GM23338 (cell line): ENCODE measurements around the gene PIGN. TPM values are rescaled to one million over a fixed set of nuclear protein-coding genes. Genes with fewer than 3 reads are reported as not detected.

ENCODE experiments used
- ATAC-seq: fragments of 200-7000 bp; cut with Tn5 transposase; 3 replicates; pipeline ENCODE4 v1.9.1; 2020
- DNase-seq: peaks from one replicate; pipeline ENCODE4 v3.0.0-alpha.2; 2015; ENCODE audit warnings: low spot score
- H2AFZ ChIP-seq: fragments of 200-600 bp; sonication (generic); 2 replicates; pipeline ENCODE4 v1.8.0; 2016; ENCODE audit warnings: antibody characterized with exemption, mild to moderate bottlenecking, moderate library complexity
- H3F3A ChIP-seq: fragments of 200-600 bp; sonication (generic); replicated peaks from 2 replicates; pipeline ENCODE4 v1.8.0; 2017; ENCODE audit warnings: antibody characterized with exemption, mixed run types, low read depth
- H3K27ac ChIP-seq: fragments of 200-600 bp; sonication (generic); 2 replicates; pipeline ENCODE4 v1.6.1; 2016; ENCODE audit warnings: low read depth
- H3K27me3 ChIP-seq: fragments of 200-600 bp; sonication (generic); 2 replicates; pipeline ENCODE4 v1.8.0; 2016; ENCODE audit warnings: mild to moderate bottlenecking, mixed run types, moderate library complexity; ENCODE audit not compliant: insufficient read depth
- H3K36me3 ChIP-seq: fragments of 200-600 bp; sonication (generic); 2 replicates; pipeline ENCODE4 v1.8.0; 2016; ENCODE audit warnings: mild to moderate bottlenecking; ENCODE audit not compliant: insufficient read depth
- H3K4me1 ChIP-seq: fragments of 200-600 bp; sonication (generic); 2 replicates; pipeline ENCODE4 v1.8.0; 2016; ENCODE audit warnings: mild to moderate bottlenecking, moderate library complexity; ENCODE audit not compliant: insufficient read depth
- H3K4me2 ChIP-seq: fragments of 200-600 bp; sonication (generic); 2 replicates; pipeline ENCODE4 v1.7.1; 2017; ENCODE audit warnings: mixed run types
- H3K4me3 ChIP-seq: fragments of 200-600 bp; sonication (generic); 2 replicates; pipeline ENCODE4 v1.6.1; 2016; ENCODE audit warnings: mixed run types
- H3K79me2 ChIP-seq: fragments of 200-600 bp; sonication (generic); replicated peaks from 2 replicates; pipeline ENCODE4 v1.8.0; 2017; ENCODE audit warnings: mild to moderate bottlenecking; ENCODE audit not compliant: insufficient read depth
- H3K9me2 ChIP-seq: fragments of 200-600 bp; sonication (generic); 2 replicates; pipeline ENCODE4 v1.8.0; 2017; ENCODE audit not compliant: insufficient read depth
- H4K20me1 ChIP-seq: fragments of 200-600 bp; sonication (generic); replicated peaks from 2 replicates; pipeline ENCODE4 v1.8.0; 2017; ENCODE audit warnings: mild to moderate bottlenecking; ENCODE audit not compliant: insufficient read depth
- H3K27ac Mint-ChIP-seq: 2 replicates; pipeline ENCODE4 v1.8.0; 2020; ENCODE audit warnings: inconsistent platforms, mild to moderate bottlenecking, moderate library complexity, mixed read lengths
- H3K27me3 Mint-ChIP-seq: 3 replicates; pipeline ENCODE4 v1.8.0; 2022; ENCODE audit warnings: low read depth, mild to moderate bottlenecking, moderate library complexity, mixed read lengths, inconsistent platforms; ENCODE audit not compliant: insufficient read depth, poor library complexity
- H3K36me3 Mint-ChIP-seq: 3 replicates; pipeline ENCODE4 v1.8.0; 2021; ENCODE audit warnings: low read depth, mild to moderate bottlenecking, inconsistent platforms, moderate library complexity, mixed read lengths
- H3K4me1 Mint-ChIP-seq: 3 replicates; pipeline ENCODE4 v1.8.0; 2020; ENCODE audit warnings: mild to moderate bottlenecking, inconsistent platforms, mixed read lengths
- H3K4me3 Mint-ChIP-seq: 3 replicates; pipeline ENCODE4 v1.8.0; 2021; ENCODE audit warnings: moderate library complexity, mild to moderate bottlenecking, inconsistent platforms, mixed read lengths
- H3K9me3 Mint-ChIP-seq: 3 replicates; pipeline ENCODE4 v1.8.0; 2020; ENCODE audit warnings: moderate library complexity, mild to moderate bottlenecking, inconsistent platforms, mixed read lengths
- EZH2 ChIP-seq: fragments of 200-600 bp; sonication (generic); IDR thresholded peaks from one replicate; pipeline ENCODE4 v1.8.0; 2017; ENCODE audit warnings: antibody characterized with exemption, mild to moderate bottlenecking, low read depth; ENCODE audit not compliant: unreplicated experiment
- JUNB ChIP-seq: IDR thresholded peaks from one replicate; pipeline ENCODE4 v1.6.1; 2016; ENCODE audit warnings: antibody characterized with exemption; ENCODE audit not compliant: unreplicated experiment
- NANOG ChIP-seq: IDR thresholded peaks from 2 replicates; pipeline ENCODE4 v1.6.1; 2016; ENCODE audit warnings: antibody characterized with exemption, borderline replicate concordance
- ZNF114 ChIP-seq: fragments of 250-450 bp; sonication (Bioruptor Pico); IDR thresholded peaks from 2 replicates; pipeline ENCODE4 v1.5.0; 2020; ENCODE audit warnings: mild to moderate bottlenecking, moderate library complexity
- polyA plus RNA-seq: library from polyadenylated mRNA; unstranded; fragments of >200 nt; fragmentation: Nextera tagmentation; extraction: Ambion mirVana; gene quantifications from 2 replicates; pipeline ENCODE4 v1.2.1, GENCODE V29; 2016
- total RNA-seq: library from RNA; depleted of rRNA; stranded (reverse); fragments of >200 nt; shearing (Covaris generic); gene quantifications from 2 replicates; pipeline ENCODE4 v1.2.3, GENCODE V29; 2014
- TF ChIP-seq, protein P1 (sequence below): fragments of 250-450 bp; sonication (Bioruptor Pico); IDR thresholded peaks from 2 replicates; pipeline ENCODE4 v1.5.0; 2020; ENCODE audit warnings: mild to moderate bottlenecking, moderate library complexity
- TF ChIP-seq, protein P2 (sequence below): IDR thresholded peaks from 2 replicates; pipeline ENCODE4 v1.6.1; 2016; ENCODE audit warnings: antibody characterized with exemption

The PIGN gene
- total and polyA plus RNA-seq, 2 experiments from 2014 or later: 9.4 to 33.0 TPM

DNA sequence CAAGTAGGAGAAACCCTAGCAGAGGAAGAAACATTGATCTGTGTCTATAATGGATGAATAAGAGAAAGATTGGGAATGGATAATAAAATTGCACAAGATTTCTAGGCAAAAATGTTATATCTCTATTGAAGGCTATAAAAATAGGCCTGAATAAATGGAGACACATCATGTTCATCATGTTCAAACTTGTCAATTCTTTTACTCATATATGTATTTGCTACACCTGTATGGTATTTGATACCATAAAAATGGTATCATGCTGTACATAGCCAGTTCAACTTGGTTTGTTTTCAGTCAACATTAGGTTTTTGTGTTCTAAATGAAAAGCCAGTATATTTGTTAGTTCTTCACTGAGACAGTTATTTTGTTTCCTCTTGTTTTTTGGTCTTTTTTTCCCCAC lies 161.9 kb downstream of the PIGN start (continued):
- TF ChIP-seq, protein P1, sequence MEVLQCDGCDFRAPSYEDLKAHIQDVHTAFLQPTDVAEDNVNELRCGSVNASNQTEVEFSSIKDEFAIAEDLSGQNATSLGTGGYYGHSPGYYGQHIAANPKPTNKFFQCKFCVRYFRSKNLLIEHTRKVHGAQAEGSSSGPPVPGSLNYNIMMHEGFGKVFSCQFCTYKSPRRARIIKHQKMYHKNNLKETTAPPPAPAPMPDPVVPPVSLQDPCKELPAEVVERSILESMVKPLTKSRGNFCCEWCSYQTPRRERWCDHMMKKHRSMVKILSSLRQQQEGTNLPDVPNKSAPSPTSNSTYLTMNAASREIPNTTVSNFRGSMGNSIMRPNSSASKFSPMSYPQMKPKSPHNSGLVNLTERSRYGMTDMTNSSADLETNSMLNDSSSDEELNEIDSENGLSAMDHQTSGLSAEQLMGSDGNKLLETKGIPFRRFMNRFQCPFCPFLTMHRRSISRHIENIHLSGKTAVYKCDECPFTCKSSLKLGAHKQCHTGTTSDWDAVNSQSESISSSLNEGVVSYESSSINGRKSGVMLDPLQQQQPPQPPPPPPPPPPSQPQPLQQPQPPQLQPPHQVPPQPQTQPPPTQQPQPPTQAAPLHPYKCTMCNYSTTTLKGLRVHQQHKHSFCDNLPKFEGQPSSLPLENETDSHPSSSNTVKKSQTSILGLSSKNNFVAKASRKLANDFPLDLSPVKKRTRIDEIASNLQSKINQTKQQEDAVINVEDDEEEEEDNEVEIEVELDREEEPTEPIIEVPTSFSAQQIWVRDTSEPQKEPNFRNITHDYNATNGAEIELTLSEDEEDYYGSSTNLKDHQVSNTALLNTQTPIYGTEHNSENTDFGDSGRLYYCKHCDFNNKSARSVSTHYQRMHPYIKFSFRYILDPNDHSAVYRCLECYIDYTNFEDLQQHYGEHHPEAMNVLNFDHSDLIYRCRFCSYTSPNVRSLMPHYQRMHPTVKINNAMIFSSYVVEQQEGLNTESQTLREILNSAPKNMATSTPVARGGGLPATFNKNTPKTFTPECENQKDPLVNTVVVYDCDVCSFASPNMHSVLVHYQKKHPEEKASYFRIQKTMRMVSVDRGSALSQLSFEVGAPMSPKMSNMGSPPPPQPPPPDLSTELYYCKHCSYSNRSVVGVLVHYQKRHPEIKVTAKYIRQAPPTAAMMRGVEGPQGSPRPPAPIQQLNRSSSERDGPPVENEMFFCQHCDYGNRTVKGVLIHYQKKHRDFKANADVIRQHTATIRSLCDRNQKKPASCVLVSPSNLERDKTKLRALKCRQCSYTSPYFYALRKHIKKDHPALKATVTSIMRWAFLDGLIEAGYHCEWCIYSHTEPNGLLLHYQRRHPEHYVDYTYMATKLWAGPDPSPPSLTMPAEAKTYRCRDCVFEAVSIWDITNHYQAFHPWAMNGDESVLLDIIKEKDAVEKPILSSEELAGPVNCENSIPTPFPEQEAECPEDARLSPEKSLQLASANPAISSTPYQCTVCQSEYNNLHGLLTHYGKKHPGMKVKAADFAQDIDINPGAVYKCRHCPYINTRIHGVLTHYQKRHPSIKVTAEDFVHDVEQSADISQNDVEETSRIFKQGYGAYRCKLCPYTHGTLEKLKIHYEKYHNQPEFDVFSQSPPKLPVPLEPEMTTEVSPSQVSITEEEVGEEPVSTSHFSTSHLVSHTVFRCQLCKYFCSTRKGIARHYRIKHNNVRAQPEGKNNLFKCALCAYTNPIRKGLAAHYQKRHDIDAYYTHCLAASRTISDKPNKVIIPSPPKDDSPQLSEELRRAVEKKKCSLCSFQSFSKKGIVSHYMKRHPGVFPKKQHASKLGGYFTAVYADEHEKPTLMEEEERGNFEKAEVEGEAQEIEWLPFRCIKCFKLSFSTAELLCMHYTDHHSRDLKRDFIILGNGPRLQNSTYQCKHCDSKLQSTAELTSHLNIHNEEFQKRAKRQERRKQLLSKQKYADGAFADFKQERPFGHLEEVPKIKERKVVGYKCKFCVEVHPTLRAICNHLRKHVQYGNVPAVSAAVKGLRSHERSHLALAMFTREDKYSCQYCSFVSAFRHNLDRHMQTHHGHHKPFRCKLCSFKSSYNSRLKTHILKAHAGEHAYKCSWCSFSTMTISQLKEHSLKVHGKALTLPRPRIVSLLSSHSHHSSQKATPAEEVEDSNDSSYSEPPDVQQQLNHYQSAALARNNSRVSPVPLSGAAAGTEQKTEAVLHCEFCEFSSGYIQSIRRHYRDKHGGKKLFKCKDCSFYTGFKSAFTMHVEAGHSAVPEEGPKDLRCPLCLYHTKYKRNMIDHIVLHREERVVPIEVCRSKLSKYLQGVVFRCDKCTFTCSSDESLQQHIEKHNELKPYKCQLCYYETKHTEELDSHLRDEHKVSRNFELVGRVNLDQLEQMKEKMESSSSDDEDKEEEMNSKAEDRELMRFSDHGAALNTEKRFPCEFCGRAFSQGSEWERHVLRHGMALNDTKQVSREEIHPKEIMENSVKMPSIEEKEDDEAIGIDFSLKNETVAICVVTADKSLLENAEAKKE (CRISPR knock-in tag): no peak

DNA sequence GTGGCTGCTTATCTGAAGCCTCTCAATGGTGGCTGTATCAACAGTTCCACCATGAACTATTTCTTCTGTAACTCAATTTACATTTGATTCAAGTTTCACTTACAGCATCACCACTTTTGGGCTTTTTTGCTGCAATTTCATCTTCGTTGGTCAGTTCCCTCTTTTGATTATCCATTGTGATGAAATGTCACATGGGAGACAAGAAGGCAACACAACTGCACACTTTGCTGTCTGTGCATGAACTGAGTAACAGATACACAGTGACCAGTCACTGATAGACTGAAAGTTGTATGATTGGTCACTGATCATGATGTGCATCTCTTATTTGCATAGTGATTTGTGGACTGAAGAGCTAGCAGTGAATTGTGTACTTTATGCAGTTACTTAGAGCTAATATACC lies 163.3 kb downstream of the PIGN start:
- Histone ChIP-seq H3K27ac (no peak overlapping the region), H3K4me2 (no peak overlapping the region), H3K27me3 (no peaks in the 10 kb centered on the region), H3K36me3 (no peaks in the 10 kb centered on the region), H3K9me2 (peaks cover 6% of the 10 kb centered on the region; the same call in 1 of the 2 replicates), H3K79me2 (no peaks in the 10 kb centered on the region), H3K4me1 (peaks cover 11% of the 10 kb centered on the region; the same call in 1 of the 2 replicates), H3K4me3 (no peak overlapping the region), H3F3A (no peaks in the 10 kb centered on the region), H2AFZ (no peak overlapping the region), H4K20me1 (no peaks in the 10 kb centered on the region)
- H3K27me3 Mint-ChIP-seq: no peaks in the 10 kb centered on the region
- H3K4me1 Mint-ChIP-seq: peaks cover 13% of the 10 kb centered on the region
- no peaks in the 10 kb centered on the region; the same call in 2 of the 3 replicates for H3K9me3 Mint-ChIP-seq
- H3K4me3 Mint-ChIP-seq: no peak overlapping the region
- no peak overlapping the region for H3K27ac Mint-ChIP-seq
- DNase-seq (no peak), ATAC-seq (no peak)
- H3K36me3 Mint-ChIP-seq: no peaks in the 10 kb centered on the region
- no peak for TF ChIP-seq NANOG
- TF ChIP-seq ZNF114 (CRISPR knock-in tag): no peak
- no peak for TF ChIP-seq JUNB
- TF ChIP-seq, protein P1 (CRISPR knock-in tag): no peak
- no peak for TF ChIP-seq EZH2
- TF ChIP-seq, protein P2, sequence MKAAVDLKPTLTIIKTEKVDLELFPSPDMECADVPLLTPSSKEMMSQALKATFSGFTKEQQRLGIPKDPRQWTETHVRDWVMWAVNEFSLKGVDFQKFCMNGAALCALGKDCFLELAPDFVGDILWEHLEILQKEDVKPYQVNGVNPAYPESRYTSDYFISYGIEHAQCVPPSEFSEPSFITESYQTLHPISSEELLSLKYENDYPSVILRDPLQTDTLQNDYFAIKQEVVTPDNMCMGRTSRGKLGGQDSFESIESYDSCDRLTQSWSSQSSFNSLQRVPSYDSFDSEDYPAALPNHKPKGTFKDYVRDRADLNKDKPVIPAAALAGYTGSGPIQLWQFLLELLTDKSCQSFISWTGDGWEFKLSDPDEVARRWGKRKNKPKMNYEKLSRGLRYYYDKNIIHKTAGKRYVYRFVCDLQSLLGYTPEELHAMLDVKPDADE: no peak
